ENCODE data around the gene PALS2.

The PALS2 gene

GRCh38 chr7:24609570-24609969, 36.3 kb downstream of the PALS2 start:
- H3K4me3 Mint-ChIP-seq: no peak overlapping the region
- peaks cover 7% of the 10 kb centered on the region for H3K9me3 Mint-ChIP-seq (ENCODE audit: low read depth)
- peaks cover 12% of the 10 kb centered on the region for H3K36me3 Mint-ChIP-seq
- peaks cover 28% of the 10 kb centered on the region for H3K4me1 Mint-ChIP-seq (ENCODE audit: low read depth)
- no peaks in the 10 kb centered on the region for H3K27me3 Mint-ChIP-seq
- H3K27ac Mint-ChIP-seq: no peak overlapping the region

- H3K36me3 Mint-ChIP-seq: peaks cover 24% of the 10 kb centered on the region
- H3K4me3 Mint-ChIP-seq: no peak overlapping the region
- no peaks in the 10 kb centered on the region for H3K27me3 Mint-ChIP-seq
- peaks cover 28% of the 10 kb centered on the region for H3K4me1 Mint-ChIP-seq (ENCODE audit: low read depth)
- no peak overlapping the region for H3K27ac Mint-ChIP-seq
- peaks cover 21% of the 10 kb centered on the region for H3K9me3 Mint-ChIP-seq (ENCODE audit: low read depth)
Observed at GRCh38 chr7:24611130-24611529, 37.9 kb downstream of the PALS2 start.

DNA sequence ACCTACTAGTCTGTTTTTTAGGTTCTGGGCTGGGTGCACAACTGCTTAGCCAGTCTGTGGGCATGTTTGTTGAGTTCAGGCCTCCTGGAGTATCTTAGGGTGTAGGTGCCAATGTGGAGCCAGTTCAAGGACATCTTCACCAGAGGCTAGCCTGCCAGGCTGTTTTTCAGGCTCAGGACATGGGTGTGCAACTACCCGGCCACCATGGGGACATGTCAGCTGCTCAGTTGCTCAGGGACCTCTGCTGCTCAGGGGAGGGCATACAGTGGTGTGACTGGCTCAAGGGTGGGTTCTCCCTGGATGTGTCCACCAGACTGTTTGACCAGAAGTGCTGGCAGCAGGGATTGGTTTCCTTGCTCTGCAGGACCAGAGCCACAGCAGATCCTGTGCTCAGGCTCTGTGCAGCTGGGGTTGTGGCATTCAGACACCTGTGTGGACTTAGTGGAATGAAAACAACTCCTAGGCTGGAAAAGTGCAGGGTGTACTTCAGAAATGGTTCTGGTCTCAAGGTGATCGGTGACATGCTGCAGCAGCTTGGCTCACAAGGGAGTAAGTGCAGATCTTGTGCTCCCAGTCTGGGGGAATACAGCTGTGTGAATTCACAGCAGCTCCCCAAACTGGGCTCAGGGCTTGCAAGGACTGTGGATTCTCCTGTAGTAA, 44.8 kb downstream of the PALS2 start:
- Mint-ChIP-seq H3K9me3 (ENCODE audit: low read depth) (peaks cover 41% of the 10 kb centered on the region), H3K27ac (no peak overlapping the region), H3K36me3 (peaks cover 26% of the 10 kb centered on the region), H3K27me3 (no peaks in the 10 kb centered on the region), H3K4me3 (no peak overlapping the region), H3K4me1 (ENCODE audit: low read depth) (peaks cover 22% of the 10 kb centered on the region)

DNA sequence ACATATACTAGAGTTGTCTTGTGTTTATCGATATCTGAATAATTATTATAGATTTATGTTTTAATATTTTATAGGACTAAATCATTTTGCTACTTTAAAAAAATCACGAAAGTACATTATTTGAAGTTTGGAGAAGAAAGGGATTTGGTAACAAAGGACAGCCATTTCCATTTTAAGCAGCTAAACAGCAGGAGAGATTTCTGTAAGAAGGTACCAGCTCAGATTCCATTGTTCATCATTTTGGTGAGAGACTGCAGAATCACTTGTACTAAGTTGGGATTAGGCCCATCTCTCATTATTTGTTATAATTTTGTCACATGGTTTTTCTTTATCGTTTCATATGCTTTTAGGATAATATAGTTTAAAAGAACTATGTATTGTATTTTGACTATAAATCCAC, 46.7 kb downstream of the PALS2 start:
- Mint-ChIP-seq H3K4me1 (ENCODE audit: low read depth) (peaks cover 27% of the 10 kb centered on the region), H3K27me3 (no peaks in the 10 kb centered on the region), H3K36me3 (peaks cover 17% of the 10 kb centered on the region), H3K27ac (no peak overlapping the region), H3K4me3 (no peak overlapping the region), H3K9me3 (ENCODE audit: low read depth) (peaks cover 31% of the 10 kb centered on the region)

DNA sequence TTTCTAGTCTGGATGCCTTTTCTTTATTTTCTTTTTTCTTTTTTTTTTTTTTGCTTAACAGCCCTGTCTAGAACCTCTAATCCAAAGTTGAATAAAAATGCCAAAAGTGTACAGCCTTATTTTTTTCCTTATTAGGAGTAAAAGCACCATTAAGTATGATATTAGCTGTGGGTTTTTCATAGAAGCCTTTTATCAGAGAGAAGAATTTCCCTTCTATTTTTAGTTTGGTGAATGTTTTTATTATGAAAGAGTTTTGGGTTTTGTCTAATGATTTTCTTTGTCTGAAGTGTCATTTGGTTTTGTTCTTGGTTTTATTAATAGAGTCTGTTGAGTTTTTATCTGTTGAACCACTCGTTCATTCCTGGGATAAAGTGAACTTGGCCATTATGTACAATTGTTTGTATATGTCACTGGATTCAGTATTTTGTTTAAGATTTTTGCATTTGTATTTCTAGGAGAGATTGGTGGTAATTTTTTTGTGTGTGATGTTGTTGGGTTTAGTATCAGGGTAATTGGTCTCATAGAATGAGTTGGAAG, 49.5 kb downstream of the PALS2 start:
- Mint-ChIP-seq H3K36me3 (peaks cover 29% of the 10 kb centered on the region), H3K27ac (no peak overlapping the region), H3K27me3 (no peaks in the 10 kb centered on the region), H3K4me3 (peak overlapping the region; percentile 17), H3K4me1 (ENCODE audit: low read depth) (peaks cover 27% of the 10 kb centered on the region), H3K9me3 (ENCODE audit: low read depth) (peaks cover 15% of the 10 kb centered on the region)
